ENCODE data around the gene ZNF784. TPM values are rescaled to one million over a fixed set of nuclear protein-coding genes. Genes with fewer than 3 reads are reported as not detected.

Gene ZNF784
- total RNA-seq, 2 donors from 2014 or later: 7.2 to 10.7 TPM

- H3K9ac ChIP-seq (ENCODE audit: extremely low read depth, low read length, poor library complexity, severe bottlenecking): no peak overlapping the region
- H3K4me1 Mint-ChIP-seq: peaks cover 9% of the 10 kb centered on the region
- H3K9me3 Mint-ChIP-seq: no peaks in the 10 kb centered on the region
- no peaks in the 10 kb centered on the region for H3K9me3 ChIP-seq (ENCODE audit: control insufficient read depth, low read length)
- peaks cover 21% of the 10 kb centered on the region for H3K27me3 Mint-ChIP-seq (ENCODE audit: insufficient read depth)
- peaks cover 34% of the 10 kb centered on the region for H3K36me3 ChIP-seq (ENCODE audit: control insufficient read depth, insufficient read depth, low read length)
- H3K27ac Mint-ChIP-seq: peak overlapping the region; percentile 44
- H3K27ac ChIP-seq (ENCODE audit: low read depth, low read length): no peak overlapping the region
- peaks cover 39% of the 10 kb centered on the region for H3K36me3 Mint-ChIP-seq (ENCODE audit: low read depth)
- H3K4me3 Mint-ChIP-seq: no peak overlapping the region
- peak; percentile 16 for TF ChIP-seq CTCF (conservative IDR thresholded peaks at IDR 0.05)
- no peak overlapping the region for H3K4me3 ChIP-seq (ENCODE audit: low read length)
- 96 to 97% methylated on average over 43 to 68 of the region's 68 CpGs for WGBS, 2 experiments (ENCODE audit: insufficient coverage in 1 of 2, insufficient read length in 1 of 2)
- H3K27me3 ChIP-seq (ENCODE audit: control insufficient read depth, insufficient read depth, low read length, poor library complexity, severe bottlenecking): no peaks in the 10 kb centered on the region
- peak; percentile 72 for DNase-seq
- no peaks in the 10 kb centered on the region for H3K4me1 ChIP-seq (ENCODE audit: control insufficient read depth, insufficient read depth, low read length)
Measured at GRCh38 chr19:55593096-55593772, 31.1 kb downstream of the ZNF784 start.

GRCh38 chr19:55592391-55593090 lies 31.8 kb downstream of the ZNF784 start:
- no peak overlapping the region for H3K4me3 ChIP-seq (ENCODE audit: low read length)
- no peaks in the 10 kb centered on the region for H3K9me3 Mint-ChIP-seq
- 95% methylated on average over 57 to 73 of the region's 73 CpGs for WGBS, 2 experiments (ENCODE audit: insufficient coverage in 1 of 2, insufficient read length in 1 of 2)
- H3K4me3 Mint-ChIP-seq: no peak overlapping the region
- H3K9ac ChIP-seq (ENCODE audit: extremely low read depth, low read length, poor library complexity, severe bottlenecking): no peak overlapping the region
- no peaks in the 10 kb centered on the region for H3K9me3 ChIP-seq (ENCODE audit: control insufficient read depth, low read length)
- H3K27me3 Mint-ChIP-seq (ENCODE audit: insufficient read depth): peaks cover 21% of the 10 kb centered on the region
- H3K4me1 ChIP-seq (ENCODE audit: control insufficient read depth, insufficient read depth, low read length): no peaks in the 10 kb centered on the region
- H3K4me1 Mint-ChIP-seq: peaks cover 9% of the 10 kb centered on the region
- H3K27me3 ChIP-seq (ENCODE audit: control insufficient read depth, insufficient read depth, low read length, poor library complexity, severe bottlenecking): no peaks in the 10 kb centered on the region
- H3K27ac ChIP-seq (ENCODE audit: low read depth, low read length): no peak overlapping the region
- TF ChIP-seq CTCF (conservative IDR thresholded peaks at IDR 0.05): no peak
- H3K36me3 Mint-ChIP-seq (ENCODE audit: low read depth): peaks cover 39% of the 10 kb centered on the region
- H3K36me3 ChIP-seq (ENCODE audit: control insufficient read depth, insufficient read depth, low read length): peaks cover 34% of the 10 kb centered on the region
- H3K27ac Mint-ChIP-seq: no peak overlapping the region
- no peak for DNase-seq

GRCh38 chr19:55591555-55591954 lies 32.8 kb downstream of the ZNF784 start:
- peaks cover 27% of the 10 kb centered on the region for H3K36me3 ChIP-seq (ENCODE audit: control insufficient read depth, insufficient read depth, low read length)
- H3K27me3 ChIP-seq (ENCODE audit: control insufficient read depth, insufficient read depth, low read length, poor library complexity, severe bottlenecking): no peaks in the 10 kb centered on the region
- no peak overlapping the region for H3K4me3 ChIP-seq (ENCODE audit: low read length)
- H3K9me3 ChIP-seq (ENCODE audit: control insufficient read depth, low read length): no peaks in the 10 kb centered on the region
- no peak overlapping the region for H3K27ac Mint-ChIP-seq
- no peak overlapping the region for H3K4me3 Mint-ChIP-seq
- H3K4me1 ChIP-seq (ENCODE audit: control insufficient read depth, insufficient read depth, low read length): no peaks in the 10 kb centered on the region
- no peak for TF ChIP-seq CTCF (conservative IDR thresholded peaks at IDR 0.05)
- peaks cover 9% of the 10 kb centered on the region for H3K4me1 Mint-ChIP-seq
- no peak overlapping the region for H3K27ac ChIP-seq (ENCODE audit: low read depth, low read length)
- H3K27me3 Mint-ChIP-seq (ENCODE audit: insufficient read depth): peaks cover 21% of the 10 kb centered on the region
- no peak overlapping the region for H3K9ac ChIP-seq (ENCODE audit: extremely low read depth, low read length, poor library complexity, severe bottlenecking)
- WGBS, 2 experiments (ENCODE audit: insufficient coverage in 1 of 2, insufficient read length in 1 of 2): 90 to 95% methylated on average over 4 to 10 of the region's 10 CpGs
- peaks cover 32% of the 10 kb centered on the region for H3K36me3 Mint-ChIP-seq (ENCODE audit: low read depth)
- no peaks in the 10 kb centered on the region for H3K9me3 Mint-ChIP-seq
- DNase-seq: peak; percentile 74

All from endodermal cell (in vitro differentiated cells).